ENCODE measurements around the gene PTPN12.
"Not testable (repeated sequence)": the region's sequence is repeated elsewhere in the genome, so short reads cannot be mapped to it uniquely, and the experiment has no call there.

PTPN12 gene

DNA sequence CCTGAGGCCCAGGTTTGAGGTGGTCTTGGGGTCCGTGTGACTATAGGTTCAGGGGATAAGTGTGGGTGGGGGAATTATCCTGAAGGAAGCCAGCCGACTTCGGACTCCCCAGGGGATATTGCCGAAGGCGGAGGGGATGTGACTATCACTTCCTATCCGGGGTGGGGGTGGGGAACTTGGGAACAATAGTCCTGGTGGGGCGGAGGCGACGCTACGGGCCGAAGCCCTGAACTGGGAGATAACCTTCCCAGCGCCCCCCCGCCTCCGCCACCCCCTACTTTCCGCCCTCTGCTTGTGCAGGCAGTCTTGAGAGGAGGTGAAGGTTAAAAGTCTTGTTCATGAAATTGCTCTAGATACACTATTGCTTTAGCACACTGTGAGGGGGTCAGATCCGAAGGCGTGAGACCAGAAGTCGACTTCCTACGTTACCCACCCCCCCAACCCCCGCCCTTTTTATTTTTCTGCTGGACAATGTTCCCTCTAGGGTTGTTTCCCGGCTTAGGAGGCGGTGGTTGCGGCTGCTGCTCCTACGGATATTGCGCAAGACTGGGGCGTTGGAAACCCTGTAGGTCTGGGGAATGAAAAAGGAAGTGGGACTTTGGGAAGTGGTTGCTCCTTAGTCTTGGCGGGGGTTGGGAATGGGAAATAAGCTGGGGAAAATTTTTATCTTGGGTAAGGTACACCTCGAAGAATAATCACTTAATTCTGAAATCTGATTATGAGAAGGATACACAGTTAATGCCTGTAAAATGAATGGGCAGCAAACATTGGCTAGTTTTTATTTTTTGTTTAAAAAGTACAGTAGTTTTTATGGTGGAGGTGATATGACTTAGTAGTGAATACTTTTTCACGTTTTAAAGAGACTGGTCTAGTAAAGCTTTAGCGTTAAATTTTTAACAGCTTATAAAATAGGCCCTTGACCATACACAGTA, 1.5 kb downstream of the PTPN12 start:
- peak; percentile 97 for DNase-seq (ENCODE audit: low spot score)

DNA sequence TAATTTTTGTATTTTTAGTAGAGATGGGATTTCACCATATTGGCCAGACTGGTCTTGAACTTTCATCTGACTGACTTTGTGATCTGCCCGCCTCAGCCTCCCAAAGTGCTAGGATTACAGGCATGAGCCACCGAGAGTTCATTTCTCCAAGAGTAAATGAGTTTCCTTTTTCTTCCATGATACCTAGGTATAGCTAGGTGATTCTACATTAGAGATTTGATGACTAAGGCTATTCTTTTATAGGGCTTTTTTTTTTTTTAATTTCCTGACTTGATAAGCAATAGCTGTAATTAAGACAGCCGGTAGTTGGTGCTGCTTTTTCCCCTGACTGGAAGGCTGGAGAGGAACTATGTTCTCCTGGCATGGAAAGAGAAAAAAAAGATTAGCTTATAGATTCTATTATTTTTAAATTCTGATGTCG, 3.3 kb downstream of the PTPN12 start:
- no peak for DNase-seq (ENCODE audit: low spot score)

DNA sequence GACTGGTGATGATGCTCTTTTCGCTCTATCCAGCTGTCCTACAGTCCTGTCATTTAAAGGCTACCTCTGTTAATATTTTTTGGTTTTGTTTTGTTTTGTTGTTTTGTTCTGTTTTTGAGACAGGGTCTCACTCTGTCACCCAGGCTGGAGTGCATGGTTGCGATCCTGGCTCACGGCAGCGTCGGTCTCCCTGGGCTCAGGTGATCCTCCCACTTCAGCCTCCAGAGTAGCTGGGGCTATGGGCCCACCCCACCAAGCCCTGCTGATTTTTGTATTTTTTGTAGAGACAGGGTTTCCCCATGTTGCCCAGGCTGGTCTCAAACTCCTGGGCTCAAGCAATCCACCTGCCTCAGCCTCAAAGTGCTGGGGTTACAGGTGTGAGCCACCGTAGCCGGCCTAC, 3.9 kb downstream of the PTPN12 start:
- not testable (repeated sequence) for DNase-seq (ENCODE audit: low spot score)

DNA sequence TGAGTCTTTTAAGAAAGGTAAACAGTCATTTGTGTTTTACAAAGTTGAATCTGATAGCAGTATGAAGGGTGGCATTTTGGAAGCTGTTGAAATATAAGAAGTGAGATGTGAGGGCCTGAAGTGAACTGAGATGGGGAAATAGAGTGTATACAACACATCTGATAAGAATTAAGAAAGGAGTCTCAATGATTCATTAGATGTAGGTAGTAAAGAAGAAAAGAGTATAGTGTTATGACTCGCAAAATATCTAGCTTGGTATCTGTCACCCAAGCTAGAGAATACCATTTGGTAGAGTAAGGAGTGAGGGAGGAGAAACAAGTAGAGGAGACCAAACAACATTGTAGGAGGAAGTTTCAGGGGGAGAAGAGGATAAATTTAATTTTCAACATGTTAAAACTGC, 5.3 kb downstream of the PTPN12 start:
- no peak for DNase-seq (ENCODE audit: low spot score)

DNA sequence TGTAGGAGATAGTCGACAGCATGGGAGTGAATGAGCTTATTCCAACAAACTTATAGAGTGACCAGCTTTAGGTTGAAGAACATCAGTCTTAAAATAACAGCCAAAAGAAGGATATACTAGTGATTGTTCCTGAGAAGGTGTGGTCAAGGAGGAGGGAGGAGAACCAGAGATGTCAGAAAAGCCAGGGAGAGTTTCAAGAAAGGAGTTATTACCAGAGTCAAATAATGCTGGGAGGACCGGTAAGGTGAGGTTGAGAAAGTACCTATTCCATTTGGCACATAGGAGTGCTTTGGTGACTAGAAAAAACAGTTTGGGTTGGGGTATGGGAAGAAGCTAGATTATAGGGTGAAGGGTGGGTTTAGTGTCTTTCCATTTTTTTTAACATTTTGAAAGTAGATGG, 5.8 kb downstream of the PTPN12 start:
- no peak for DNase-seq (ENCODE audit: low spot score)

DNA sequence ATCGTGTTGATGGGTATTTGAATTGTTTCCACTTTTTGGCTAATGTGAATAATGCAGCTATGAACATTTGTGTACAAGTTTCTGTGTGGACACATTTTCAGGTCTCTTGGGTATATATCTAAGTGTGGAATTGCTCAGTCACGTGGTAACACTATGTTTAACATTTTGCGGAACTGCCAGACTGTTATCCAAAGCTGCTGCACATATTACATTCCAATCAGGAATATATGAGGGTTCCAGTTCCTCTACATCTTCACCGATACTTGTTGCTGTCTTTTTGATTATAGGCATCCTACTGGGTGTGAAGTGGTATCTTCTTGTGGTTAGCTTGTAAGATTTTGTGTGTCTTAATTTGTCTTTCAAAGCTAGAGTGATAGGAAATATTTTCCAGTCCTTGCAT, 6.8 kb downstream of the PTPN12 start:
- DNase-seq (ENCODE audit: low spot score) = no peak

DNA sequence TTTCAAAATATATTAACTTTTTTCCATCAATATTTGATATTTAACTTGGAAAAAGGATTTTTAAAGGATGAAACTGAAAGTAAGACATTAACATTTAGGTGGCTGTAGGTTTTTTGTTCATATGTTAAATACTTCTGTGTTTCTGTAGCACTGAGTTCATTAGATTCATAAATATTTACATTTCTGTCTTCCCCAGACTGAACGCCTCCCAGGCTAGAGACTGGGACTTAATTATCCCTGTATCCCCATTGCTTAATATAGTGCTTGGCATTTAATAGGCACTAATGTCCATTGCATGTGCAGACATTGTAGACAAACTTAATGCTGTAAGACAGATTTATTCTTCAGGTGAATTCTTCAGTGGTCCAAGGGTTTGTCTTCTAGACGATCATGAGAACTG, 7.4 kb downstream of the PTPN12 start:
- no peak for DNase-seq (ENCODE audit: low spot score)

DNA sequence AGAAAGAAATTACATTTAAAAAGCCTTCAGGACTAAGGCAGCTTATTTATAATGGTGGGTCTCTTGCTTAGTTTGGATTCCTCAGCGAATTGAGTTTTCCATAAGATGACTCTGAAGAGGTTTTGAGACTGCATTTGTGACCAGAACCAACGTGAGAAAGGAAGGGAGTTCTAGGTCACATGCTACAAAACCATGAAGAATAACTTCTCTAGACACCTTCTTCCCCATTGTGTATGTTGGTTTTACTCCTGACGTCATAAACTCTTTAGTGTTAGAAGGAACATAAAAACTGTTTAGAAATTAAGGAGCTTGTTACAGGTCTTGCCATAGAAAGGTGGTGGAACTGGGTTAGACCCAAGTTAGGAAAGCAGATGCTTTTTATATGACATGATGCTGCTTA, 11.1 kb downstream of the PTPN12 start:
- no peak for DNase-seq (ENCODE audit: low spot score)

DNA sequence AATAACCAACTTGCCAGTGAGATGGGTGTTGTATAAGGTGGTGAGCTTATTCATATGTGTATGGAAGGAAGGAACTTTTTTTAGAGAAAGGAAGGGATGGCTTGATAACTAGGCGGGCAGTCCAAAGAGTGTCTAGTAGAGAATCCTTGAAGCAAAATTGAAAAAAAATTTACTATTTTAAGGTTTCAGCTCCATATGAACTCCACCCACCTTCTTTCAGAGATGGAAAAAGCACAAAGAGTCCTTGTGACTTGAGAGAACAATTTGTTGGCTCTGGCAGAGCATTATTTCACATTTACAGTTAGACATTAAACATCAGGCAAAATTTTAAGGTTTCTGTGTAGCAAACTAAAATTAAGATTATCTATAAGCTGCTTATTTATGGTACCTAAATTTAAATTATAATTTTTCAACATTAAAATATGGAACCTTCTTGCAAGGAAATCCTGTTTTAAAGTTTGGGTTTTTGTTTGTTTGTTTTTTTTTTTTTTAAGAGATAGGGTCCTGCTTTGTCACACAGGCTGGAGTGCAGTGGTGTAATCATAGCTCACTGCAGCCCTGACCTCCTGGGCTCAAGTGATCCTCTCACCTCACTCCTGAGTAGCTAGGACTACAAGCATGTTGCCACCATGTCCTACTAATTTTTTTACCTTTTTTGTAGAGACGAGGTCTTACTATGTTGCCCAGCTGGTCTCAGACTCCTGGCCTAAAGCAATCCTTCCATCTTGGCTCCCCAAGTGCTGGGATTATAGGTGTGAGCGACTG, 12.2 kb downstream of the PTPN12 start:
- no peak for DNase-seq (ENCODE audit: low spot score)

DNA sequence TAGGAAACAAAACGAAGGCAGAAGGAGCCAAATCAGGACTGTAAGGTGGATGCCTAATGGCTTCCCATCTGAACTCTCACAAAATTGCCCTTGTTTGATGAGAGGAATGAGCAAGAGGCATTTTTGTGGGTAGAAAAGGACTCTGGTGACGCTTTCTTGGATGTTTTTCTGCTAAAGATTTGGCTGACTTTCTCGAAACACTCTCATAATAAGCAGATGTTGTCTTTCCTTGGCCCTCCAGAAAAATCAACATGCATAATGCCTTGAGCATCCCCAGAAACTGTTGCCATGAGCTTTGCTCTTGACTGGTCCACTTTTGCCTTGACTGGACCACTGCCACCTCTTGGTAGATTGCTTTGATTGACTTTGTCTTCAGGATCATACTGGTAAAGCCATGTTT, 13.5 kb downstream of the PTPN12 start:
- DNase-seq (ENCODE audit: low spot score) = no peak

DNA sequence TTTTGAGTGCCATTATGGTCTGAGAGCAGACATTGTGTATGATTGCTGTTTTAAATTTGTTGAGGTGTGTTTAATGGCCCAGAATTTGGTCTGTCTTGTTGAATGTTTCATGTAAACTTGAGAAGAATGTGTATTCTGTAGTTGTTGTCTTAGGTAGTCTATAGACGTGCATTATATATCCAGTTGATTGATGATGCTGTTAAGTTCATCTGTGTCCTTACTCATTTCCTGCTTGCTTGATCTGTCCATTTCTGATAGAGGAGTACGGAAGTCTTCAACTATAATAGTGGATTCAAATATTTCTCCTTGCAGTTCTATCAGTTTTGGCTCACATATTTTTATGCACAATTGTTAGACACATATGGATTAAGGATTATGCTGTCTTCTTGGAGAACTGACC, 16.0 kb downstream of the PTPN12 start:
- DNase-seq (ENCODE audit: low spot score) = no peak

DNA sequence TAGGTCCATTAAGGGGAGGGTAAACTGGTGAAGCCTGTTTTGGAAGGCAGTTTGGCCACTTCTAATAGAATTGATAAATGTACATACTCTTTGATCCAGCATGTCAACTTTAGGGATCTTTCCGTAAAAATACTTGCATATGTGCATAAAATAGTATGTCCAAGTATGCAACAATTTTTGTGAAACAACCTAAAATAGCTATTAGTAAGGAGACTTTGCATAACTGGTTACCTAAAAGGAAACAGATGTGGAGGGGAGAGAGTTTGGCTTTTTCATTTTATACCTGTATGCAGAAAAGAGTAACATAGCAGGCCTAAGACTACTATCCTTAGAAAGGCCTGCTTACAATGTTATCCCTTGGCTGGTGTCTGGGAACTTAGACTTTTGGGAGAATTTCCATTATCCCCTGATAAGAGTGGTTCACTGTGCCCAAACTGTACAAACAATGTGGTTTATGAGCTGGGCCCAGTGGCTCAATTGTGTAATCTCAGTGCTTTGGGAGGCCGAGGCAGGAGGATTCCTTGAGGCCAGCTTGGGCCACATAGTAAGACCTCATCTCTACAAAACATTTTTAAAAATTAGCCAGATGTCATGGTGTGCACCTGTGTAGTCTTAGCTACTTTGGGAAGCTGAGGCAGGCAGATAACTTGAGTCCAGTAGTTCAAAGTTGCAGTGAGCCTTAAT, 21.3 kb downstream of the PTPN12 start:
- no peak for DNase-seq (ENCODE audit: low spot score)

DNA sequence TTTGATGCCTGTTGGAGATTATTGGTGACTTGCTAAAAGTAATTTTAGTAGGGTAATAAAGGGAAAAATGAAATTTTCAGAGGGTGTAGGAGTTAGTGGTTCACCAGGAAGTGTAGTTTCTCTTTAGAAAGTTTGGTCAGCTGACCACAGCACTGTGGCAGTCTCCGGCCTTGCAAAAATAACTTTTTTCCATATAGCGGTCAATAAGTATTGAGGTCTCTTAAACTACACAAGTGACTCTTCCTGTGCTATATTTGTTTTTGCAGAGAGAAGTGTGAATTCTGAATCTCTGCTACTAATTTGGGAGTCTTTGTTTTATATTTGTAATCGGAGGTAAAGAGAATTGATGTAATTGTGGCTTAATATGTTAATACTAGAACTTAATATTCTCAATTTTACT, 24.3 kb downstream of the PTPN12 start:
- no peak for DNase-seq (ENCODE audit: low spot score)

DNA sequence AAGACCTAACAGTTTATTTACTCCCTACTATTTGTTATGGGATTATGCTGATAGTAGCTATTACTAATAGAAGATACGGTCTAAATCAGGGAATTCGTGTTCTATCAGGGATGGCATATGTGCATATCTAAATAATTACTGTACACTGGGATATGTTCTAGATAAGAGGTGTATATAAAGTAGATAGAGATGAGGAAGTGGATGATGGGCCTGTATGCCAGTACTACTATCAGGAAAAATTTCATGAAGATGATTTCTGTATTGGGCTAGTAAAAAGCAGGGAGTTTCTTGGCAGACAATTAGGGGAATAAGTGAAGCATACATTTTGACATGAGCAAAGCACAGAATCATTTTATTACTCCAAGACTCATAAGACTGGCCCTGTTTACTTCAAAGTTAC, 26.2 kb downstream of the PTPN12 start:
- DNase-seq (ENCODE audit: low spot score) = no peak

DNA sequence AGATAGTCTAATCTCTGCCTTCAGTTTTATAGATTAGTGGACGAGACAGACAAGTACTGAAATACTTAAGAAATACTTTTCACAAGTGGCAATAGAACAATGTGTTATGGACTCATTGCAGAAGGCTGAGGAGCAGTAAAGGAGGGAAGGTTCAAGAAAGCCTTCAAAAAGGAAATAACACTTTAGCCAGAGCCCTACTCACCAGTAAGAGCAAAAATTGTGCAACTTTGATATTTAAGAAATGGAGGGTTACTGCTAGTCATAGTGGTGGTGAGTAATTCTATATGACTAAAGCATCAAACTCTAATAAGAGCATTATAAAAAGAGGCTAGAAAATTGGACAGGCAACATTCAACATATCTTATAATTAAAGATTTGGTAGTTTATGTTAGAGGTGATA, 28.8 kb downstream of the PTPN12 start:
- no peak for DNase-seq (ENCODE audit: low spot score)

DNA sequence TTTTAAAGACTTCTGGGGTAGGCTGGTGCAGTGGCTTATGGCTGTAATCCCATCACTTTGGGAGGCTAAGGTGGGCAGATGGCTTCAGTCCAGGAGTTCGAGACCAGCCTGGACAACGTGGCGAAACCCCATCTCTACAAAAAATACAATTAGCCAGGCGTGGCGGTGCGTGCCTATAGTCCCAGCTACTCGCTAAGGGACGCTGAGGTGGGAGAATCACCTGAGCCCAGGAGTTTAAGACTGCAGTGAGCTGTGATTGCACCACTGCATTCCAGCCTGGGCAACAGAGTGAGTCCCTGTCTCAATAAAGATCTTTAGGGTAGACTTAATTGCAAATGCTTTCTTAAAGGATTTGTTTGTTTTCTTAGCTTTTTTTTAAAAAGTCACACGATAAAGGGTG, 29.3 kb downstream of the PTPN12 start:
- DNase-seq (ENCODE audit: low spot score) = no peak

DNA sequence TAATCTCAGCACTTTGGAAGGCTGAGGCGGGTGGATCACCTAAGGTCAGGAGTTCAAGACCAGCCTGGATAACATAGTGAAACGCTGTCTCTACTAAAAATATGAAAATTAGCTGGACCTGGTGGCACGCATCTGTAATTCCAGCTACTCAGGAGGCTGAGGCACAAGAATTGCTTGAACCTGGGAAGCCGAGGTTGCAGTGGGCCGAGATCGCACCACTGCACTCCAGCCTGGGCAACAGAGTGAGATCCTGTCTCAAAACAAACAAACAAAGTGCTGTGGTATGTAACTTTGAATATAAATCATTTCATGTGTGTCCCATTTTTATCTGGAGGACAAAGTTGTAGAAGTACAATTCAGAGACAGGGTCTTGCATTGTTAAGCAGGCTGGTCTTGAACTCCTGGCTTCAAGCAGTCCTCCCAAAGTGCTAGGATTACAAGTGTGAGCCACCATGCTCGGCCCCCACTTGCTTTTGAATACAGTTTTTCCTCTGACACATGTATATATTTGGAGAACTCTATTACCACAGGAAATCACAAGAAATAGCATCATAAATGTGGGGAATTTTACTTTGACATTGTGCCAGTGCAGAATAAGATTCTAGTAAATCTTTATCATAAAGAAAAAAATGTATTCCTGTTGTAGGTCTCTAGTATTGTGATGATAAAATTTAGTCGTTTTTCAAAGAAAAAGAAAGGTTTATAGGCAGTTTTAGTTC, 32.6 kb downstream of the PTPN12 start:
- no peak for DNase-seq (ENCODE audit: low spot score)

DNA sequence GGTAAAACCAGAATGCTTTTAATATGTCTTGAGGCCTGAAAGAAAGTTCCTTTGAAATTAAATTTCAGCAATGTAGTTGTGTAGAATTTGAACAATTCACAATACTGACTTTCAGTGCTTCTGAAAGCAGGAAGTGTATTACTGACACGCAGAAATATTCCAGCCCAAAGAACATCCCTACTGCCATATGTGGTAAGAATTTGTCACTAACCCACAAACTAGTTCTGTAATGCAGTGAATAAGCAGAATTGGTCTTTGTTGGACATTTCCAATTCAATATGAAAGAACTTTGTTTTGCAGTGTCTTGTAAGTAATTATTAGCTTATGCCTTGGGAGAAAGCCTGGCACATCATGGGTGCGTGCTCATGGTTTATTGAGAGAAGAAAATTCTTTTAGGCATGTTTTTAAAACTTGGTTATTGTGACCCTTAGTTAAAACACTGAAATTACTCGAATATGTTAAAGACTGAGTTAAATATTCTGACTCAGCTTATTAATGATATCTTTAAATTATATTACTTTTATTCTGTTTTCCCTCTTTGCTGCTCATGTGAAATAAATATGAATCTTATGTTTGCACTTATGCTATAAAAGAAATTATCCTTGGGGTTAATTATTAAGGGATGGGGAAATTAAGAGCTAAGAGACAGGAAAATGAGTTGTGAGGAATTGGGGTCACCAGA, 33.4 kb downstream of the PTPN12 start:
- no peak for DNase-seq (ENCODE audit: low spot score)

DNA sequence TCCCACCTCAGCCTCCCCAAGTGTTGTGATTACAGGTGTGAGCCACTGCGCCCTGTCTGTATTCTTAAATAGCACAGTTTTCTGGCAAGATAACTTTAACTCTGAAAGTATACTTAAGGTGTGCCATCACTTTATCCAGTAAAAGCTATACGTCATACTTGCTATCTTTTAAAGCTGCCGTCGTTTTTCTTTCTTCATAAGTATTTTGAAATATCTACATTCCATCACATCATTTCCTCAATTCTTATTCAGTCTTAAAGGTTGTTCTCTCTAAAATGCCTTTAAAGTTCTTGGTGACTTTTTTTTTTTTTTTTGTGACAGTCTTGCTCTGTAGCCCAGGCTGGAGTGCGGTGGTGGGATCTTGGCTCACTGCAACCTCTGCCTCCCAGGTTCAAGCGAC, 34.7 kb downstream of the PTPN12 start:
- no peak for DNase-seq (ENCODE audit: low spot score)

DNA sequence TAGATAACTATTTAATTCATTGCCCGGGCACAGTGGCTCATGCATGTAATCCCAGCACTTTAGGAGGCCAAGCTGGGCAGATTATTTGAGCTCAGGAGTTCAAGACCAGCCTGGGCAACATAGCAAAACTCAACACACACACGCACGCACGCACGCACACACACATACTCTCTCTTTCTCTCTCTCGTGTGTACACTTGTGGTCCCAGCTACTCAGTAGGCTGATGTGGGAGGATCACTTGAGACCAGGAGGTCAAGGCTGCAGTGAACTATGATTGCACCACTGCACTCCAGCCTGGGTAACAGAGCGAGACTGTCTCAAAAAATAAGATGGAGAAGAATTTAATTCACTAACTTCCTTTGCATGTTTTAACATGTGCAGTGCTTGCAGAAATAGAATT, 38.1 kb downstream of the PTPN12 start:
- no peak for DNase-seq (ENCODE audit: low spot score)

DNA sequence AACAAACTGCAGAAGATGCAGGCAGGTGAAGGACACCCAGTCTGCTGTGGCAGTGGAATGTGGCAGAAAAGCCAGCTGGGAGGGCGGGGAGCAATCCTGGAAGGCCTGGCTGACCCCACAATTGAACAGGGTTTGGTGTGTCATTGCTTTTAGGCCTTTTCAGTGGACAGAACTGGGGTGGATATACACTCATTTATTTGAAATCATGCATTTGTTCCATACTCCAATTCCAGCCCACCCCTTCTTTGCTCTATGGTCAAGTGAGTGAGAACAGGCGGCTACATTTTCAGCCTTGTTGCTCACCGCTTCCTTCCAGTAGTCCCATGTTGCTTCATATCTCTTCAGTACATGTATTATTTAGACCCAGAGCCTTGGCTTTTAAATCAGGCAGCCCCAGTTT, 39.8 kb downstream of the PTPN12 start:
- no peak for DNase-seq (ENCODE audit: low spot score)

DNA sequence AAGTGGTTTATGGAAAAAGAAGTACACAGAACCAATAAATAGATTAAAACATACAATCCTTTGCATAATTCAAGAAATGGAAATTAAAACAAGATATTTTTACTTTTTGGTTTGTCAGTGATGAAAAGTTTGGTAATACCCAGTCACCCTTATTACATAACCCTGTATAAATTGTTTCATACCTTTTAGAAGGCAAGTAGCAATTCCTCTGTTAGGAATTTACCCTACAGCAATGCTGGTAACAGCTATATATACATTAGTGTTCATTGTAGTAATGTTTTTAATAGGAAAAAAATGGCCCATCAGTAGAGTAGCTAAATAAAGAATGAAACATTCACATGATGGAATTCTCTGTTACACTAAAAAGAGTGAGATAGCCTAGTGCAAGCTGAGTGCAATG, 42.7 kb downstream of the PTPN12 start:
- no peak for DNase-seq (ENCODE audit: low spot score)

Measured in SW480 (cell line).